Fibroblast of skin of back (primary cell): Measurements from ENCODE around the gene PRSS50.

Experiments used
- DNase-seq: peaks from one replicate; pipeline ENCODE4 v3.0.0-alpha.2; 2013

Gene PRSS50

GRCh38 chr3:46669191-46669999 lies 48.3 kb downstream of the PRSS50 start:
- no peak for DNase-seq

GRCh38 chr3:46668591-46668990 lies 49.1 kb downstream of the PRSS50 start:
- DNase-seq, result no peak

- DNase-seq, result no peak
These were observed 49.6 kb downstream of the PRSS50 start for GRCh38 chr3:46668116-46668515.

- DNase-seq, result no peak
These were observed 50.0 kb downstream of the PRSS50 start for GRCh38 chr3:46667657-46668056.

GRCh38 chr3:46667061-46667621 lies 50.5 kb downstream of the PRSS50 start:
- DNase-seq, result no peak

- no peak for DNase-seq
These were observed 51.2 kb downstream of the PRSS50 start for GRCh38 chr3:46666453-46666845.

GRCh38 chr3:46665763-46666452 lies 51.8 kb downstream of the PRSS50 start:
- DNase-seq, result no peak

- DNase-seq, result no peak
These were observed 52.5 kb downstream of the PRSS50 start for GRCh38 chr3:46664971-46665762.

GRCh38 chr3:46664188-46664970 lies 53.3 kb downstream of the PRSS50 start:
- DNase-seq, result no peak

GRCh38 chr3:46663591-46664135 lies 54.0 kb downstream of the PRSS50 start:
- DNase-seq, result no peak

- DNase-seq, result peak; percentile 10
These were observed 54.7 kb downstream of the PRSS50 start for GRCh38 chr3:46662771-46663551.
